Activated B cell treated with CpG ODN at 0.5 μM for 24 hours (primary cell): Measurements from ENCODE around the gene MACF1. TPM values are rescaled to one million over a fixed set of nuclear protein-coding genes. Genes with fewer than 3 reads are reported as not detected.

Experiments used
- ATAC-seq: fragments of 200-7000 bp; cut with Tn5 transposase; one replicate; pipeline ENCODE4 v1.10.0; 2021; ENCODE audit warnings: low read depth, mild to moderate bottlenecking, moderate library complexity
- CTCF ChIA-PET: fragments of 350-600 bp; sonication (Branson Sonifier 250); formaldehyde crosslinking; loops from one replicate; lab custom pipeline; 2021; ENCODE audit warnings: antibody characterized with exemption; lab: Charles Lee
- POLR2A ChIA-PET: fragments of 350-600 bp; sonication (Branson Sonifier 250); formaldehyde crosslinking; loops from one replicate; lab custom pipeline; 2021; ENCODE audit warnings: antibody characterized with exemption; lab: Charles Lee
- DNase-seq: peaks from one replicate; pipeline ENCODE4 v3.0.0; 2022
- H3K27ac Mint-ChIP-seq: one replicate; pipeline ENCODE4 v1.8.0; 2020; ENCODE audit warnings: mixed read lengths
- H3K27me3 Mint-ChIP-seq: one replicate; pipeline ENCODE4 v1.8.0; 2021; ENCODE audit warnings: mixed read lengths
- H3K36me3 Mint-ChIP-seq: one replicate; pipeline ENCODE4 v1.8.0; 2021; ENCODE audit warnings: low read depth, mixed read lengths
- H3K4me1 Mint-ChIP-seq: one replicate; pipeline ENCODE4 v1.8.0; 2021; ENCODE audit warnings: mixed read lengths
- H3K4me3 Mint-ChIP-seq: one replicate; pipeline ENCODE4 v1.8.0; 2020; ENCODE audit warnings: mild to moderate bottlenecking, mixed read lengths
- H3K9me3 Mint-ChIP-seq: one replicate; pipeline ENCODE4 v1.8.0; 2020; ENCODE audit warnings: mixed read lengths
- CTCF ChIP-seq: fragments of 200-600 bp; IDR thresholded peaks from one replicate; pipeline ENCODE4 v1.8.0; 2022; ENCODE audit warnings: antibody characterized with exemption, mild to moderate bottlenecking
- intact Hi-C: fragments of 100-400 bp; cut with micrococcal nuclease; formaldehyde crosslinking; loops from one replicate; pipeline ENCODE4 v1.15.1; 2024
- total RNA-seq: library from RNA; stranded (reverse); gene quantifications from 2 replicates; pipeline ENCODE4 v1.2.3, GENCODE V29; 2022

MACF1 gene
- total RNA-seq, 1 donor from 2014 or later: 286 TPM

GRCh38 chr1:39405358-39405757, 200.9 kb downstream of the MACF1 start:
- H3K4me1 Mint-ChIP-seq: peaks cover 24% of the 10 kb centered on the region
- no peak for ATAC-seq
- no peak for DNase-seq
- no peaks in the 10 kb centered on the region for H3K9me3 Mint-ChIP-seq
- peaks cover 8% of the 10 kb centered on the region for H3K36me3 Mint-ChIP-seq
- intact Hi-C loops: no loop called here
- ChIA-PET POLR2A (no interaction called here), CTCF (no interaction called here)
- H3K27me3 Mint-ChIP-seq: no peaks in the 10 kb centered on the region
- no peak overlapping the region for H3K4me3 Mint-ChIP-seq
- no peak for TF ChIP-seq CTCF
- H3K27ac Mint-ChIP-seq: no peak overlapping the region

GRCh38 chr1:39406533-39407450, 202.3 kb downstream of the MACF1 start:
- ChIA-PET CTCF (no interaction called here), POLR2A (interaction anchor here (1.1 kb wide), 1 partner anchor 8 kb away, joined by 3 read pairs; no protein-coding TSS in a partner anchor)
- Mint-ChIP-seq H3K4me1 (peaks cover 28% of the 10 kb centered on the region), H3K9me3 (no peaks in the 10 kb centered on the region), H3K36me3 (peaks cover 10% of the 10 kb centered on the region), H3K4me3 (peak overlapping the region; percentile 88), H3K27me3 (no peaks in the 10 kb centered on the region), H3K27ac (no peak overlapping the region)
- TF ChIP-seq CTCF: no peak
- no peak for ATAC-seq
- intact Hi-C loops: loop anchor here (1.0 kb wide), 1 partner anchor 133 kb away; no protein-coding TSS in a partner anchor
- no peak for DNase-seq

- Mint-ChIP-seq H3K27ac (no peak overlapping the region), H3K4me3 (peak overlapping the region; percentile 88), H3K27me3 (no peaks in the 10 kb centered on the region), H3K9me3 (no peaks in the 10 kb centered on the region), H3K36me3 (peaks cover 15% of the 10 kb centered on the region), H3K4me1 (peaks cover 28% of the 10 kb centered on the region)
- intact Hi-C loops: no loop called here
- no peak for TF ChIP-seq CTCF
- DNase-seq (no peak), ATAC-seq (no peak)
- CTCF ChIA-PET: no interaction called here
- POLR2A ChIA-PET: interaction anchor here (1.1 kb wide), 1 partner anchor 9 kb away, joined by 3 read pairs; no protein-coding TSS in a partner anchor
Measured at GRCh38 chr1:39407510-39407895, 203.0 kb downstream of the MACF1 start.

DNA sequence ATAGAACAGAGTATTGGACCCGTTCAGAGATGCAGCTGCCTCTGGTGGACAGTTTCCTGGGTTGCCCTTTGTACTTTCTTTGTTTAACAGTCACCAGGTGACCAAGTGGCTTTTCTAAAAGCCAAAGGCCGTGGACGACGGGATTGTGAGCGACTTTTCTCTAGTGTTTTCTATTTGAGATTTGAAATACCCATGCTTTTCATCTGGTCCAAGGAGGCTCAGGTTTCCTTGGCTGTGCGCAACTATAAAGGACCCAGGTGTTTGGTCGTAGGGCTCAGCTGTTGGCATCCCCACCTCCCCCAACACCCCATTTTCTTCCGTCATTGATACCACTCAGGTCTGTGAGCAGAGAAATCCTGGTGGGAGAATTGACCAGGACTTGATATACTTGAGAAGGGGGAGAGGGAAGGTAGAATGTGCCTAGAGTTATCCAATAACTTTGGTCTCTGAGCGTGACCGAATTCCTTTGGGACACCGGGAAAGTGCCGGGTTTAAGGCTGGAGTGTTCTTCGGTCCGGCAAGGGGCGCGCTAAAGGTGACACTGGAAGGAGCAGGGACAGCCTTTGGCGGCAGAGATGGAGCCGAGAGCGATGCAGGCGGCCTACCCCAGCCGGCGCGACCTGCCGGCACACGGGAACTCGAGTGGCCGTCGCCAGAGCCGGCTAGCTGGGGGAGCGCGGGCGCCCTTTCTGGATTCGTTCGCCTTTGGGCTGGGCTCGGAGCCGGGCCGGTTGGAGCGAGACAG, 203.6 kb downstream of the MACF1 start:
- Mint-ChIP-seq H3K36me3 (peaks cover 14% of the 10 kb centered on the region), H3K27ac (peak overlapping the region; percentile 35), H3K27me3 (no peaks in the 10 kb centered on the region), H3K4me1 (peaks cover 28% of the 10 kb centered on the region), H3K9me3 (no peaks in the 10 kb centered on the region), H3K4me3 (peak overlapping the region; percentile 88)
- no peak for TF ChIP-seq CTCF
- DNase-seq (no peak), ATAC-seq (no peak)
- intact Hi-C loops: no loop called here
- CTCF ChIA-PET: no interaction called here
- POLR2A ChIA-PET: interaction anchor here (1.2 kb wide), 1 partner anchor 13 kb away, joined by 7 read pairs; no protein-coding TSS in a partner anchor

GRCh38 chr1:39408641-39409054, 204.2 kb downstream of the MACF1 start:
- Mint-ChIP-seq H3K4me1 (peaks cover 28% of the 10 kb centered on the region), H3K9me3 (no peaks in the 10 kb centered on the region), H3K4me3 (peak overlapping the region; percentile 88), H3K36me3 (peaks cover 11% of the 10 kb centered on the region), H3K27me3 (no peaks in the 10 kb centered on the region), H3K27ac (no peak overlapping the region)
- POLR2A ChIA-PET: interaction anchor here (1.2 kb wide), 1 partner anchor 14 kb away, joined by 7 read pairs; no protein-coding TSS in a partner anchor
- TF ChIP-seq CTCF: no peak
- DNase-seq (peak; percentile 74), ATAC-seq (peak; percentile 84)
- CTCF ChIA-PET: no interaction called here
- intact Hi-C loops: no loop called here
